ENCODE results near the gene LIN7A.

LIN7A gene

DNA sequence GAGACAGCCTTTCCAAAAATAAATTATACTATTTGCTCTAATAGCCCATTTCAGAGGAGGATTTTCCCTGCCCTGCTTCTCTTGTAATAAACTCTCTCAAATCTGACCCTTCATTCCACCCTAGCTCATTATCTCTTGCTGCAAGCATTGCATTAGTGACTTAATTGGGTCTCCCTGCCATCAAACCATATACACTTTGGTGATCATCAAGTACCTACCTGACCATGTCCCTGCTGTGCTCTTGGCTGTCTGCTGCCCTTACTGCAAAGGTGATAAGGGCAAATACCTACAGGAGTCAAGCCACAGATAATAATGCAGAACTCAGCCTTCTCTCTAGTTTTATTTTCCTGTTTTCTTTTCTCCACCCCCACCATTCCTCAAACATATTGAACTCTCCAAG lies 88.4 kb downstream of the LIN7A start:
- no peak for DNase-seq

DNA sequence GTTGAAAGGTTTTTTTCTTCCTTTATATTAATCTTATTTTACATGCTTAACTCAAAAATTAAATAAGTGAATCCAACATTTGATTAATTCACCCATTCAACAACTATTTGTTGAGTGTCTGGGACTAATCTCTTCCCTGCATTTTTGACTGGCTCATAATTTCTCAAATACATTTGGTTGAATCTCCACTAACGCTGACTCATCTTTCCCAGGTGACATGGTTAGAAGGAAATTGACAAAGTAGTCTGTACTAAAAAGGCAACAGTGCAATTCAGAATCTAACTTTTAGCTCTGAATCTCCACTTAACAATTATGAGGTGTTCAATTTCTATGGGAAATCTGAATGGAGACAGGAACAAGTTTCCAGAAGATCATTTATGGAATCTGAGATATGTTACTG lies 88.9 kb downstream of the LIN7A start:
- DNase-seq: no peak

DNA sequence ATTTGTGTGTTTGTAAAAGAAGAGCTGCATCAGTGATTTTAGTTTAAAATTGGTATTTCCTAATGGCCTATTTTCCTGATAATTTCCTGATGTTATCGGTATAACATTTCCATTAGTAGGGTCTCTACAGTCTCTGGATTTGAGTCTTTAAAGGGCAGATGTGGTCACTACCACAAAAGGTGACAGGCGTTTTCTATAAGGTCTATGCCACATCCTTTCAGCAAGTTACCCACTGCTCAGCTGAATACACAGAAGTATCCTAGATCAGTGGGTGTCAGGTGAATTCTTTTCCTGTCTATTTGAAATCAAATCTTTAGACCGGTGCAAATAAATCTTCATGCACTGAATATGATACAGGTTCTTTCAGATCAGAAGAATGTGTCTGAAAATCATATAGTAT lies 90.2 kb downstream of the LIN7A start:
- no peak for DNase-seq

DNA sequence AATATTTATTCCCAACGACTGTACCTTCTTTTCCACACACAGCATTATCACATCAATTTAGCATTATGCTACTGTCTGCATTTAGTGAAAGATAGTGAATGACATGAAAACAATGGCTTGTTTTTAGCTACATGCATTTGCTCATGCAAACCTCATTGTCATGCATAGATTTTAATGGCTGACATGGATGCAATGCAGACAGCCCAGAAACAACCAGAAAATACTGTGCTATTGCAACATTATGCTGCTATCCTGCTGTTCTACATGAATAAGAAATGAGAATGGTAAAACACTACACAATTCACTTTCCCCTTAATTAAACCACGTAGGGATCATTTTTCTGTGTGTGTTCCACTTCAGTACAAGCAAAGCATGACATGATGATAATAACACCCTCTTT lies 90.8 kb downstream of the LIN7A start:
- DNase-seq: no peak

DNA sequence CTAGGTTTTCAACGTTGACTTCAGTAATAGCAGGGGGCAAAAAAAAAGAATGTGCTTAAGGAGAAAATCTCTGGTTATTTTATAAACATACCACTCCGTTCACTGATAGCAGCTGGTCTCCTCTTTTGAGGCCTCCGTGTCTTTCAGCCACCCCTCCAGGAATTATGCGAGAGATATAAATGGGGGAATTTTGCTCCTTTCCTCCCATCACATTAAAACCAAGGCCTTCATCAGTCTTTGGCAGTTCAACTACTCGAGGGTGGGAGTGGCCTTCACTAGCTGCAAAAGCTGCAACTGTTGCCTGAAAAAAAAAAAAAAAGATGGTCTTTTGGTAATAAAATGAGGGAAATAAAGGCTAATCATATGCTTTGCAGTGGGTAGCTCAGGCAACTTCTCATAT lies 92.1 kb downstream of the LIN7A start:
- no peak for DNase-seq

DNA sequence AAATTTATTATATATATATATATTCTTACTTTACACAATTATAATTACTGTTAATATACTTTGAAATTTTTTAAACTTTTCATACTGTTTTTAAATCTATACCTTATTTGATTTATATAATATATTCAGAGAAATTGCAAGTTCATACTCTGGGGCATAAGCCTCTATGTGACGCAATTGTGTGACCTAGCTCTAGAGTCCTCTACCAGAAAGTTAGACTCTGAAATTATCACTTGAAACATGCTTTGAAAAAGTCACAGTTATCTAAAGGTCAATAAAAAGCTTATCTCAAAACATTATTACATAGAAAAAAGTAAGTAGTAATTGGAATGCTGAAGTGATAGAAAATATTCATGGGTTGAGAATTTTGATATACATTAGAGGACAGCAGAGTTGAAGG lies 93.8 kb downstream of the LIN7A start:
- DNase-seq: no peak

DNA sequence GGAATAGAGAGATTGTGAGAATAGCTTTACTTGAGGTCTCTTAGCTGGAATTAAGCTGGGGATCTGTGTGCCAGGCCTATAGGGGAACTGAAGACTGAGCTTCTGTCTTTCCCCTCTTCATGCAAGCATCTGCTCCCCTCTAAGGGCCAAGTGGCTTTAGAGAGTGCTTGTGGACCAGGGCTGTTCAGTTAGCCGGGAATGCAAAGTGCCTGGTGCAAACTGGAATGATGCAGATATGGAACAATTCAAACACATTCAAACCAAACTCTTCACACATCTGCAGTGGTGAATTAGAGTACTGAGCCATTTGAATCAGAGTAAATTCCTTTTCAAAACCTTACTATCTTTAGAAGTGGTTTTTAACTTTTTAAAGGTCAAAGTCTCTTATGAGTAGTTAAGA lies 99.0 kb downstream of the LIN7A start:
- DNase-seq: no peak

DNA sequence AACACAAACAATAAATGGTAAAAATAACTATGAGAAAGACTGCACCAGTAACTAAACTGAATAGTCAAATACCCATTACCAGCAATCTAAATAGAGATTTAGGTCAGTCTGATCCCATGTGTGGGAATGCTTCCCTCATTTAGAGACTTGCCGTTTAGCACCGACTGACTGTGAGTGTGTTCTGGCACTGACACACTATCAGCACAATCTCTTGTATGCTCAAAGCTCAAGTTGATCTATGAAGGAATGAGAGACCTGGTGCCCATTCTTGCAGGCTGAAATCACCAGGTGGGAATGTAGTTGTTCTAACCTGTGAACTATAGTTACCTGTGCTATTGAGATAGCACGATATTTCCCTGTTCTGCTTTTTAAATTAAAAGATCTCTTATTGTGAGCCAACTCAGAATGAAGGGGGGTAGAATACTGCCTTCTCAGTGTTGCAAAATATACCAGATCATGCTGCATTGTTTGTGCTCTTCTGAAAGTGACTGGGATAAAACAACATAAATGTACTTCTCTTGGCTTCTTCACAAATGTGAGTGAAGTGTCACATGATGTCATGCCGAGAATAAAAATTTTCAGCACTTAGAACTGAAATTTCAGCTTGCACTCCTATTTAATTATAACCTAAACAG lies 99.6 kb downstream of the LIN7A start:
- no peak for DNase-seq

DNA sequence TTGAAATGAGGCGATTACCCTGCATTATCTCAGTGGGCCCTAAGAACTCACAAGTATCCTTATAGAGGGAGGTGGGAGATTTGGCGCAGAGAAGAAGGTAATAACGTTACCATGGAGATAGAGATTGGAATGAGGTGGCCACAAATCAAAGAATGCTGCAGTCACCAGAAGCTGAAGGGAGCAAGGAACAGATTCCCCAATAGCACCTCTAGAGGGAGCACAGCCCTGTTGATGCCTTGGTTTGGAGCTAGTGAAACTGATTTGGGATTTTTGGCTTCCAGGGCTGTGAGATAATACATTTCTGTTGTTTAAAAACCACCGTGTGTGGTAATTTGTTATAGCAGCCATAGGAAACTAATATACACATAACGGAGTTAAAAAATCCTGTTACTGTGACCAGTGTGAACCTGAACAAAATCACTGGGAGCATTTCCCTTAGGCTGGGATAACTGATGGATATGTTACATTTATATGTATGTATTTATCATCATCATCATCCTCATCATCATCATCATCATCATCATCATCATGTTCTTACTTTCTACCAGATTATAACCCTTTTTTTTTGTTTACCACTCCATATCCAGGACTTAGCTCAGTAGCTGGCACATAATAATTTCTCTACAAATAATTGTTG lies 100.3 kb downstream of the LIN7A start:
- DNase-seq: no peak

DNA sequence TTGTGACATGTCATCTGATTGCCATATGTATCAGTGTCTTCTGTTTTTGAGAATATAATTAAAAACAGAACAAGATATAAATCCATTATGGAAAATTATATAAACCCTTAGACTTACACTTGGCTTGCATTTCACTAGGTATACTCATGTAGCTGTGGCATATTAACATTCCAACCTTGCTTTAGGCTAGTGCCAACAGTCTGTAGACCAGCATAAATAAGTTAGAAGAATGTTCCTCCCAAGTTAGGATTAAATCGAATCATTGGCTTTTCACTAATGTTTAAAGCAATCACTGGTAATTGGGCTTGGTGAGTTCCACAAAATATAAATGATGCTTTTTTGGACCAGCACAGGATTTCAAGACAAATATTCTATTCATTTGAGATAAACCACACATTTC lies 103.0 kb downstream of the LIN7A start:
- DNase-seq: no peak

DNA sequence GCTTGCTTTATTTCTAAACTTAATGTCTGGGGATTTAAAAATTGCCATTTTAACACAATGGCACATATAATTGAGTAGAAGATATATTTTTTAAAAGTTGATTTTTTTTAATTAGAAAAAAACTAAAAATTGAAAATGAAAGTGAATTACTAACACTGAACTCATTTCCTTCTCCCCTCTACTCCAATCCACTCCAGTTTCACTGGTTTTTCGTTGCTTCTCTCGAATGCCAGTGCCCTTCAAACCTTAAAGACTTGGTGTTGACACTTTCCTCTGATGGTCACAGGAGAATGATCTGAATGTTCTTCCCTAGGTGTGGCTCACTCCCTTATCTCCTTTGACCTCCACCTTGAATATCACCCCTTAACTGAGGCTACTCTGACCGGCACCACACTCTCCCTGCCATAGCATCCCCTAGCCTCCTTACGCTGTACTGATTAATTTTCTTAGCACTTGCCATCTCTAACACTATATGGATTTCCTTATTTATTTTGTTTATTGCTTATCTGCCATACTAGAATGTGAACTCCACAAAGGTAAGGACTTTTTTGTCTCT lies 107.1 kb downstream of the LIN7A start:
- no peak for DNase-seq

DNA sequence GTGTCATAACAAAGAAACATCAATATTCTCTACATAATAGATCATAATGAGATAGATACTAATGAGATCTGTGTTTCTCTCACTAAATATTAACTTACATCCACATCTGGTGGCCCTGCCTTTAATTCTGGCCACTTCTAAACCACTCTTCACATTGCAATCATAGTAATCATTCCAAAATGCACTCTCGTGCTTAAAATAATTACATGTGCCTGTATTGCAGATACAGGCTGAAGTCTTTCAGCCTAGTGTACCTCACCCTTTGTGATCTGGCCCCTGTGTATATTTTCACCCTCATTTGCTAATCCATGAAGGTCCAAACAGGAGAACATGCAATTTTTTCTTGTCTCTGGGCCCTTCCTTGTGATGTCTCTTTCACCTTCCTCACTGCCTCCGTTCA lies 108.0 kb downstream of the LIN7A start:
- no peak for DNase-seq

DNA sequence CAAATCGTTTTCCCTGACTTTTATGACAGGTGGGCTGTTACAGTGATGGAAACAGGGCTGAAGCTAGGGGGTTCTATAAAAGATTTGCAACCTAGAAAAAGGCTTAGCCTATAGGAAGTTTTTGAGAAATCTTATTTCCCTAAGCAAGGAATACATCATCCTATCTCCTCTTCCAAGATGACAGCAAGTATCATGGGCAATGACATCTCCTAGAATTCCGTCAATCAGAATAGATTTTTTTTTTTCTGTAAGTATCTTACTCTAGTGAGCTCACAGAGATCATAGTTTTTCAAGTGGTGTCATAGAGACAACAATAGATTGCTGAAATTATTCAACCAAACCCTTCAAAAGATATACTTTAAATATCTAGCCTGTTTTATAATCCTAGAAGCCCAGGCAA lies 112.2 kb downstream of the LIN7A start:
- no peak for DNase-seq

DNA sequence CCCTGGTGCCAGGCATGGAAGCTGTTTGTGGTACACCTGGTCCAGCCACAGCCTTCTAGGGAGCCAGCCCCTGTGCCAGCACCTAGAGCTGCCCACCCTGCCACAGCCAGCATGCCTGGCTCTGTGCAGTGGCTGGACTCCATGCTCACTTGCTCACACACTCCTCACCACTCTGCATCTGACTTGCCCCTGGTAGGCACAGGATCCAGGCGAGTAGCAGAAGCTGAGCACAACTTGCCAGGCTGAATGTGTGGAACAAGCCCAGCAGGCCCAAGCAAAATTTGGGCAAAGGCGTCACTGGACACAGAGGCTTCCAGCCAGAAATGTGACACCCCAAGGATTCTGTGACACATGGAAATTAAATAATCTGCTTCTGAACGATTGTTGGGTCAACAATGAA lies 114.3 kb downstream of the LIN7A start:
- no peak for DNase-seq

DNA sequence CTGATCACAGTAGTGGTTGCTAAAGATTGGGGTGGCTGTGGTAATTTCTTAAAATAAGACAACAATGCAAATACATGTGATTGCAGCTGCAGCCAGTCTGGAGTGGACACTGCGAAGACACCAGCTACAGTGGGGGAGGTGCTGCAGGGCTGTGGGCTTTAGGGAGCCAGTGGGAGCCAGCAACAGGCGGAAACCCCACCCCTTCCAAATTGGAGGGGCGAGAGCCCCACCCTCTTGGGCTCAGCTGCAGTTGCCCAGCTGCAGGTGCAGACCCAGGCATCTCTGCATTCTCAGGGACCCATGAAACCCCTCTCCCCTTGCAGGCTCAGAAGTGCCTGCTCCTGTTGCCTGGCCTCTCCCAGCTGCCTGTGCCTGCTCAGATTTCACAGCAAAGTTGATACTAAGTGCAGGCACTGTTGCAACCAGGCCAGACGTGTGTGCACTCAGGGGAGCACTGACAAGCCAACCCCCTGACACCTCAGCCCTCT lies 116.2 kb downstream of the LIN7A start:
- DNase-seq: no peak

DNA sequence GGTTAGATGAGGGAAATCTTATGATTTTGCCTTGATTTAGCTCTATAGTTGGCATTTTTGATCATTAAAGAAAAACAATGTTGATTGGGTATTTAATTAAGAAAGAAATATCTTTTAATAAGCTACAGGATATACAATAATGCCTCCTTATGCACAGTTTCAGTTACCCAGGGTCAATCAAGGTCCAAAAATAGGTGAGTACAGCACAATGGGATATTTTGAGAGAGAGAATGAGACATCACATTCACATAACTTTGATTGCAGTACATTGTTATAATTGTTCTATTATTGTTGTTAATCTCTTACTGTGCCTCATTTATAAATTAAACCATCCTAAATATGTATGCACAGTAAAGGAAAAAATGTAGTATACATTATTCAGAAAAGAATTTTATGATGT lies 118.9 kb downstream of the LIN7A start:
- no peak for DNase-seq

DNA sequence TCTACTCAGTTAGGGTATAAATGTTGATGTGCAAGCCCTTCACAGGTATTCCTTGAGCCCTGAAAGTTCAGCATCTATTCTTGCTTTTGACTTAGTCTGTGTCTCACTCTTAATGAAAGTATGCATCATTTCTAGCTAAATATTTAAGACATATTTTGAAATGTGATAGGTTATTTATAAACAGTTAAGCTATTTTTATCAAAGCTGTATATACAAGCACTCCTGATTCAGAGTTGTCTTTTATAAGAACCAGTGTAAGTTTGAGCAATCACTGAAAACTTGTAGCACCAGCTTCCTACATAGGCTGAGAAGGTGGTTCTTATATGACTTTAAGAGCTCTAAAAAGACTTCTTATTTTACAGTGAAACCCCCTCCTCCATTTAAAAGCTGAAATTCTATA lies 122.4 kb downstream of the LIN7A start:
- DNase-seq: no peak

DNA sequence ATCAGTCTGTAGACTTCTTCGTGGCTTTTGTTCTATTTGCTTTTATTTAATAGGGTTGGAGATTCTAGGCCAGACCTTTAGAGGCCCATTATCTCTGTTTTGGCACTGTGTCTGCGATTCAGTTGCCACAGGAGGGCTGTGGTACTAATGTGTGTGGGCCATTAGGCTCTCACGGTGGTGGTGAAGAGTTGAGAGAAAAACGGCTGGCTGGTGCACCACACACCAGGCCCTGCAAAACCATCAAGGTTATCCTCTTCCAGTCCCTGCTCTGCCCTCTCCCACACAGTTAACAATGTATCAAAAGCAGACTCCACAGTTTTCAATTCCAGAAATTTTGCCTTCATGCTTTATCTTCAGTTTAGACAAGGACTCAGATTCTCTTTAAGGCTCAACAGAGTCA lies 123.3 kb downstream of the LIN7A start:
- no peak for DNase-seq

DNA sequence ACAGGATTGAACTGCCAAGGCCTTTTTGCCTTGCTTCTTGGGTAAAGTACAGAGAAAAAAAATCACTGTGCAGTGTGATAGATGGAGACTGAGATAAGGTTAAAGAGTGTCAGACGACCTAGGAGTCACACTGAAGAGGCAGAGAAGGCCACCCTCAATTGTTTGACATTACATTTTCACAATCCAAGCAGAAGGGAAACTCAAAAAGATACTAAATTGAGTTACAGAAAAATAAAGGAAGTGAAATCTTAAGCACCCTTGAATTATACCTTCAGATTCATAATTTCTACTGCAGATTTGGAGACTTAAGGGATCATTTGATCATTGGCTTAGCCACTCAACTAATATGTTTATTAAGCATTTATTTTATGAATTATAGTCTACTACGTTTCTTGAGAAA lies 123.9 kb downstream of the LIN7A start:
- no peak for DNase-seq

DNA sequence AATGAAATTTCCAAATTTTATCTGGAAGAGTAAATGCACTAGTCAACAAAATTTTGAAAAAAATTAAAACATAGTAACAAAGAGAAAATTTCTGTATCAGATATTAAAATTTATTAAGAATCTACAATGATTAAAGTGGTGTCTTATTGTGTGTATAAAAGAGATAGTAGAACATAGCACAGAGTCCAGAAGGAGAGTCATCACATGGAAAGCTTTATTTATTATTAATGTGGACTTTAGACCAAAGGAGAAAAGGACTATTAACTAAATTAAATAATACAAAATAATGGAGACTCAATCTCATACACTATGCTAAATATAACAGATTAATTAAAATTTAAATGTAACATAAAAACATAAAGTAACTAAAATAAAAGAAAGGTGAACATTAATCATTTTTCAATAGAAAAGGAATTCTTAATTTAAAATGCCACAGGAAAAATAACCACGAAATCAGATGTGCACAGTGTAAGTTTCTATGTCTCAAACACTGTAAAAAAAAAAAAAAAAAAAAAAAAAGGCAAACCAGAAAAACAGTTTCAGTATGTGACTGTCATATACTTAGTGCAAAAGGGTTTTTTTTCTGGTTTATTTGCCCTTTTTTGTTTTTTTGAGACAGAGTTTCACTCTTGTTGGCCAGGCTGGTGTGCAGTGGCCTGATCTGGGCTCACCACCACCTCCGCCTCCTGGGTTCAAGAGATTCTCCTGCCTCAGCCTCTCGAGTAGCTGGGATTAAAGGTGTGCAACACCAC lies 125.6 kb downstream of the LIN7A start:
- DNase-seq: no peak

DNA sequence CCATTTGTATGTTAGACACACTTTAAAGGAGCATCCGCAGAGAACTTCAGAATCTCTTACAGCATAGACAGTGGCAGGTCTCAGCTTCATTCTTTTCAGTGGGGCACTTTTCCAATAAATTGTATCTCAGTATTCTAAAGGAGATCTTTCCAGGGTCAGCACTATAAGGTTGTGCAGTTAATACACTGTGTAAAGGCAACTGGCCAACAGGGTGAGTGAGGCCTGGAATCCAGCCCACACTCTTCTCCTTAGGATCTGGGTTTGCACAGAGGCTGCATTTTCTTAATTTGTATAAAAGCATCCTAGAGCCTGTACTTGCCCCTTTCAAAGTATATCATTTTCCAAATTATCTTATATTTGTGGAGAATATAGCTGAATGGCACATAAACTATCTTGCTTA lies 126.9 kb downstream of the LIN7A start:
- no peak for DNase-seq

DNA sequence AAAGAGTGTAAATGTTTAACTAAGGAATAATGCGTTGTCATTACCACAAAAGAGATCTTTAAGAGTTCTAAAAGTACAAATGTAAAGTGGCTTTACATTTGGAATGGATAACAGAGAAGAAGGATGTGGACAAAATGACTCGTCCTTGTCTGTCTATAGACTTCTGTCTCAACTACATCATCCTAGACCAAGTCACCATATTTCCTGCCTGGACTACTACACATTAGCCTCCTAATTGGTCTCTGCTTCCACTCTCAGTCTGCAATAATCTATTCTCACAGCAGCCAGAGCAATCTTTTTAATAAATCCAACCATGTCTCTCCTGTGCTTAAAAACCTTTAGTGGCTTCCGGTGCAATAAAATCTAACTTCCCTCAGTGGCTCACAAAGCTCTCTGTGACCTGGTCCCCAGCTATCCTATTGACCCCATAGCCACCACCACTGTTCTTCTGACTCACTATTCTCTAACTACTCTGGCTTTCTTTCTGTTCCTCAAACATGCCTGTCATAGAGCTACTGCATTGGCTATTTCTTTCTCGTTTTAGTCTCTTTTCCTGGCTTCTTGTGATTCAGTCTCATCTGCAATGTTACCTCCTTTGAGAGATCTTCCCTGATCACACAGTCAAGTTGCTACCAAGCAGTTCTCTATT lies 130.0 kb downstream of the LIN7A start:
- DNase-seq: no peak

DNA sequence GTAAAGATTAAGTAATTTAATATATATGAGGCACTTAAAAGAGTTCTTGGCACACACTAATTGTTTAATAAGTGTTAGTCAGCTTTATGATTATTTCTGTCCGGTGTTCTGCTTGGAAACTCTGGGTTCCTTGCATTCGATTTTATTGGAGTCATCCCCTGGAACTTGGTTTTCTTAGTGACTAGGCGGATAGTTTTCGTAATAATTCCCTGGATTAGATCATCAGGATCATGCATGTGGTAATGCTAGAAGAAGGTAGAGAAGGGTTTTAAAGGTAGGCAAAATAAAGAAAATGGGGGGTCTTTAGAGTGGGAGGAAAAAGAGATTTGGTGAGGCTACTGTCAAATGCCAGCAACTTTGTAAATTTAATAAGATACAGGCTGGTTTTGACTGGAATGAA lies 132.6 kb downstream of the LIN7A start:
- no peak for DNase-seq

All from NCI-H1048 (cell line).